ENCODE data around the gene TPM4.

- TF ChIP-seq POLR2A (IDR thresholded peaks at IDR 0.05), result no peak
- TF ChIP-seq, protein P1, sequence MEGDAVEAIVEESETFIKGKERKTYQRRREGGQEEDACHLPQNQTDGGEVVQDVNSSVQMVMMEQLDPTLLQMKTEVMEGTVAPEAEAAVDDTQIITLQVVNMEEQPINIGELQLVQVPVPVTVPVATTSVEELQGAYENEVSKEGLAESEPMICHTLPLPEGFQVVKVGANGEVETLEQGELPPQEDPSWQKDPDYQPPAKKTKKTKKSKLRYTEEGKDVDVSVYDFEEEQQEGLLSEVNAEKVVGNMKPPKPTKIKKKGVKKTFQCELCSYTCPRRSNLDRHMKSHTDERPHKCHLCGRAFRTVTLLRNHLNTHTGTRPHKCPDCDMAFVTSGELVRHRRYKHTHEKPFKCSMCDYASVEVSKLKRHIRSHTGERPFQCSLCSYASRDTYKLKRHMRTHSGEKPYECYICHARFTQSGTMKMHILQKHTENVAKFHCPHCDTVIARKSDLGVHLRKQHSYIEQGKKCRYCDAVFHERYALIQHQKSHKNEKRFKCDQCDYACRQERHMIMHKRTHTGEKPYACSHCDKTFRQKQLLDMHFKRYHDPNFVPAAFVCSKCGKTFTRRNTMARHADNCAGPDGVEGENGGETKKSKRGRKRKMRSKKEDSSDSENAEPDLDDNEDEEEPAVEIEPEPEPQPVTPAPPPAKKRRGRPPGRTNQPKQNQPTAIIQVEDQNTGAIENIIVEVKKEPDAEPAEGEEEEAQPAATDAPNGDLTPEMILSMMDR (IDR thresholded peaks at IDR 0.05), result no peak
Measured at GRCh38 chr19:16121967-16122366, 45.7 kb downstream of the TPM4 start.

Measured in body of pancreas (tissue), 4 donors.